Upper lobe of left lung (tissue), 4 donors: ENCODE data around the gene FBLIM1.

Experiments
- CTCF ChIP-seq, 6 experiments: fragments of 450-650 bp in 4 of 6; fragments of 200-600 bp in 2 of 6; sonication (generic) in 2 of 6; IDR thresholded peaks; one replicate each; pipeline ENCODE4 v1.5.1; 2016 to 2019; ENCODE audit warnings: antibody characterized with exemption in 6 of 6
- POLR2A ChIP-seq, 4 donors: fragments of 450-650 bp; IDR thresholded peaks; one replicate each; pipeline ENCODE4 v1.5.1; 2016 to 2017; ENCODE audit warnings: antibody characterized with exemption in 4 of 4, mild to moderate bottlenecking in 2 of 4
- POLR2AphosphoS5 ChIP-seq, 2 donors: sonication (generic); formaldehyde crosslinking; IDR thresholded peaks; one replicate each; pipeline ENCODE4 v1.5.1; 2017; ENCODE audit warnings: antibody characterized with exemption in 2 of 2

DNA sequence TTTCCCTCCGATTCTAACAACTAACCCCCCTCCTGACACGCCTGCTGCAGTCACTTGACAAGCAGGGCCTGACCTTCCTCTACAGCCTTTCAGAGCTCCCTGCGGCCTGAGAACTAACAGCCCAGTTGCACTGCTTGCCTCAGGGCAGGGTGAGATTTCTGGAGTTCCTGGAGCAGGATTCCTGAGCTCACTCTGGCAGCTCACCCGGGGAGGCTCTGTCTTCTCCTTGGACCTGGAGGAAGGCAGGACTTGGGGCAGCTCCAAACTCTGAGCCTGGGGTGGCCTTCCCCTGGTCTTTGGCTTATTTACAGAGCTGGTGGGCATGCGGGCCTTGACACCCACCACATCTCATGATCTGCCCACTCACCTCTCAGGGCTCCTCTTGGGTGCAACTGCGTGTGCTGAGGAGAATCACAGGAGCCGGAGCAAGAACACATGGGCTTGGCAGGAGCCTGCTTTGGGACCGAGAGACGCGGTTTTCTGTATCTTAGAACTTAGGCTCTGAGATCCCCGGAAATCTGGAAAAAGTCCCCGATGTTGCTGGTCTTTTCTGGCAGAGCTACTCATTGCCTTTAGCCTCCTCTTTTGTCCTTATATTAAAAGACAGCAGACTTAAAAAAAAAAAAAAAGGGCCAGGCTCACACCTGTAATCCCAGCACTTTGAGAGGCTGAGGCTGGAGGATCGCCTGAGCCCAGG is 35.6 kb upstream of the FBLIM1 start:
- TF ChIP-seq CTCF (IDR thresholded peaks at IDR 0.05) (no peak), POLR2A (IDR thresholded peaks at IDR 0.05) (no peak), POLR2AphosphoS5 (IDR thresholded peaks at IDR 0.05) (no peak)
